Common myeloid progenitor, CD34-positive (primary cell): ENCODE data around the gene JPH4.
A peak's percentile ranks its signal among the peaks of the same experiment; 100 is the strongest.

Experiments used
- CTCF ChIA-PET: fragments of 350-600 bp; sonication (Branson Sonifier 250); formaldehyde crosslinking; loops from one replicate; lab custom pipeline; 2021; ENCODE audit warnings: antibody characterized with exemption; lab: Charles Lee
- POLR2A ChIA-PET: fragments of 350-600 bp; sonication (Branson Sonifier 250); formaldehyde crosslinking; loops from one replicate; lab custom pipeline; 2021; ENCODE audit warnings: antibody characterized with exemption; lab: Charles Lee
- DNase-seq, 3 donors: peaks; one replicate each; pipeline versions ENCODE4 v3.0.0 to v3.0.0-alpha.2; 2013
- H3K27ac ChIP-seq, 2 experiments: 1 replicate in 1 of 2; 2 replicates in 1 of 2; pipeline ENCODE4 v1.7.0; 2013; ENCODE audit warnings: inconsistent platforms in 2 of 2, low read length in 2 of 2, mild to moderate bottlenecking in 2 of 2, low read depth in 1 of 2, moderate library complexity in 1 of 2; ENCODE audit not compliant: severe bottlenecking in 2 of 2, insufficient read depth in 1 of 2, poor library complexity in 1 of 2
- H3K27me3 ChIP-seq, 5 experiments: replicated peaks in 2 of 5; 1 replicate in 3 of 5; 2 replicates in 2 of 5; pipeline versions ENCODE4 v1.6.1 to v1.7.0; 2013; ENCODE audit warnings: low read length in 4 of 5, mild to moderate bottlenecking in 2 of 5, moderate library complexity in 2 of 5, inconsistent platforms in 1 of 5; ENCODE audit not compliant: insufficient read depth in 5 of 5, control insufficient read depth in 4 of 5
- H3K36me3 ChIP-seq, 4 experiments: 1 replicate in 2 of 4; 2 replicates in 2 of 4; pipeline versions ENCODE4 v1.6.1 to v1.7.0; 2013; ENCODE audit warnings: low read length in 3 of 4, control low read depth in 1 of 4, mild to moderate bottlenecking in 1 of 4; ENCODE audit not compliant: control insufficient read depth in 4 of 4, insufficient read depth in 4 of 4
- H3K4me1 ChIP-seq, 4 experiments: 1 replicate in 3 of 4; 2 replicates in 1 of 4; pipeline versions ENCODE4 v1.6.1 to v1.7.1; 2013; ENCODE audit warnings: low read length in 3 of 4, mild to moderate bottlenecking in 3 of 4, control low read depth in 1 of 4, inconsistent platforms in 1 of 4, moderate library complexity in 1 of 4; ENCODE audit not compliant: control insufficient read depth in 4 of 4, insufficient read depth in 4 of 4; ENCODE audit errors: control extremely low read depth in 1 of 4
- H3K4me3 ChIP-seq, 7 experiments: 1 replicate in 4 of 7; 2 replicates in 3 of 7; pipeline versions ENCODE4 v1.5.1 to v1.7.0; 2013; ENCODE audit warnings: mild to moderate bottlenecking in 7 of 7, low read length in 6 of 7, moderate library complexity in 6 of 7, inconsistent platforms in 2 of 7, low read depth in 2 of 7, control low read depth in 1 of 7; ENCODE audit not compliant: insufficient read depth in 4 of 7, control insufficient read depth in 1 of 7; ENCODE audit errors: extremely low read depth in 1 of 7
- H3K9me3 ChIP-seq, 5 experiments: 1 replicate in 4 of 5; 2 replicates in 1 of 5; pipeline versions ENCODE4 v1.6.1 to v1.7.1; 2013; ENCODE audit warnings: low read length in 4 of 5, mild to moderate bottlenecking in 2 of 5, inconsistent platforms in 1 of 5, low read depth in 1 of 5, moderate library complexity in 1 of 5; ENCODE audit not compliant: control insufficient read depth in 4 of 5, insufficient read depth in 2 of 5; ENCODE audit errors: control extremely low read depth in 1 of 5
- WGBS: methylation state at CpG from one replicate; pipeline ENCODE4 v1.1.5; 2013; ENCODE audit not compliant: insufficient coverage; 5-methylcytosine and 5-hydroxymethylcytosine counted together

The JPH4 gene

GRCh38 chr14:23556700-23557440 is 21.7 kb downstream of the JPH4 start:
- Histone ChIP-seq H3K36me3 (peaks cover 12 to 43% (median 28%) of the 10 kb centered on the region in 4 experiments), H3K4me3 (peak overlapping the region in 6 of 7 experiments; percentile 82 to 94 (median 88)), H3K27ac (peak overlapping the region; percentile 54 to 85), H3K4me1 (peaks cover 0 to 28% (median 17%) of the 10 kb centered on the region in 4 experiments), H3K9me3 (no peaks in the 10 kb centered on the region), H3K27me3 (no peaks in the 10 kb centered on the region)
- ChIA-PET POLR2A (interaction anchor here (0.6 kb wide), 1 partner anchor 78 kb away, joined by 4 read pairs; no protein-coding TSS in a partner anchor), CTCF (interaction anchor here (6.1 to 20.8 kb wide), 4 partner anchors 13 to 75 kb away, joined by 63 to 519 read pairs (median 81); partner anchors contain the start of gene AP1G2)
- DNase-seq, result no peak
- WGBS, result 72% methylated on average over 16 of the region's 17 CpGs

GRCh38 chr14:23555882-23556699 is 22.5 kb downstream of the JPH4 start, which contains the start of gene THTPA:
Gene THTPA (plus strand): TSS chr14:23556271. CDS start chr14:23556758, 487 bp downstream.
- H3K27me3 ChIP-seq, result no peaks in the 10 kb centered on the region
- peak within 1 kb of the TSS; percentile 72 to 94 (median 87) for H3K4me3 ChIP-seq
- peaks cover 0 to 30% (median 22%) of the 10 kb centered on the region in 4 experiments for H3K4me1 ChIP-seq
- H3K9me3 ChIP-seq, result no peaks in the 10 kb centered on the region
- 0% methylated on average over 30 of the region's 54 CpGs for WGBS
- ChIA-PET POLR2A (interaction anchor here (0.6 to 1.0 kb wide), 4 partner anchors 60 to 356 kb away, joined by 3 to 4 read pairs (median 4); partner anchors contain the start of gene PABPN1), CTCF (interaction anchor here (6.1 to 20.8 kb wide), 4 partner anchors 14 to 74 kb away, joined by 63 to 519 read pairs (median 81); partner anchors contain the start of gene AP1G2)
- H3K36me3 ChIP-seq, result peaks cover 10 to 35% (median 20%) of the 10 kb centered on the region in 4 experiments
- DNase-seq, result peak; percentile 89 to 94 (median 92)
- peak within 1 kb of the TSS; percentile 54 to 85 for H3K27ac ChIP-seq

GRCh38 chr14:23555533-23555881 is 23.1 kb downstream of the JPH4 start:
- ChIA-PET CTCF (interaction anchor here (7.1 to 20.8 kb wide), 2 partner anchors 24 to 74 kb away, joined by 65 to 519 read pairs; no protein-coding TSS in a partner anchor), POLR2A (interaction anchor here (0.6 to 1.0 kb wide), 3 partner anchors 59 to 355 kb away, joined by 3 to 4 read pairs (median 3); partner anchors contain the start of gene PABPN1)
- Histone ChIP-seq H3K4me3 (peak overlapping the region; percentile 72 to 94 (median 87)), H3K9me3 (no peaks in the 10 kb centered on the region), H3K27me3 (peaks cover 0 to 3% (median 0%) of the 10 kb centered on the region in 5 experiments), H3K4me1 (peaks cover 0 to 36% (median 27%) of the 10 kb centered on the region in 4 experiments), H3K27ac (peak overlapping the region; percentile 54 to 85), H3K36me3 (peaks cover 8 to 29% (median 18%) of the 10 kb centered on the region in 4 experiments)
- DNase-seq, result no peak
- WGBS, result 0% methylated on average over 7 of the region's 14 CpGs

GRCh38 chr14:23551266-23552028 is 27.1 kb downstream of the JPH4 start, which contains the start of gene ZFHX2:
Gene ZFHX2 (minus strand): TSS chr14:23551765. CDS start chr14:23535325, 16,440 bp downstream.
- ChIA-PET POLR2A (interaction anchor here (0.6 kb wide), 1 partner anchor 15 kb away, joined by 3 read pairs; no protein-coding TSS in a partner anchor), CTCF (interaction anchor here (0.6 to 3.3 kb wide), 6 partner anchors 9 to 87 kb away, joined by 3 to 17 read pairs (median 3); no protein-coding TSS in a partner anchor)
- peak within 1 kb of the TSS in 1 of 2 experiments; percentile 34 for H3K27ac ChIP-seq
- H3K9me3 ChIP-seq, result no peaks in the 10 kb centered on the region
- under 1% methylated on average over 27 of the region's 49 CpGs for WGBS
- H3K36me3 ChIP-seq, result no peaks in the 10 kb centered on the region
- H3K4me1 ChIP-seq, result peaks cover 0 to 26% (median 17%) of the 10 kb centered on the region in 4 experiments
- H3K4me3 ChIP-seq, result peak within 1 kb of the TSS; percentile 52 to 91 (median 78)
- H3K27me3 ChIP-seq, result peaks cover 0 to 18% (median 10%) of the 10 kb centered on the region in 5 experiments
- peak; percentile 41 to 77 (median 68) for DNase-seq

- peak overlapping the region; percentile 52 to 91 (median 78) for H3K4me3 ChIP-seq
- H3K27me3 ChIP-seq, result peaks cover 0 to 18% (median 10%) of the 10 kb centered on the region in 5 experiments
- H3K9me3 ChIP-seq, result no peaks in the 10 kb centered on the region
- 1% methylated on average over 24 of the region's 37 CpGs for WGBS
- no peak for DNase-seq
- ChIA-PET POLR2A (no interaction called here), CTCF (interaction anchor here (0.7 to 2.1 kb wide), 3 partner anchors 10 to 71 kb away, joined by 3 to 15 read pairs (median 3); no protein-coding TSS in a partner anchor)
- H3K4me1 ChIP-seq, result peaks cover 0 to 23% (median 16%) of the 10 kb centered on the region in 4 experiments
- H3K27ac ChIP-seq, result peak overlapping the region in 1 of 2 experiments; percentile 34
- no peaks in the 10 kb centered on the region for H3K36me3 ChIP-seq
Measured at GRCh38 chr14:23550812-23551265, 27.8 kb downstream of the JPH4 start.
